CD4-positive, alpha-beta T cell treated with Interleukin-6 at 100 ng/mL for 8 hours (primary cell): ENCODE data around the gene TMEM26.
"Not testable (repeated sequence)": the region's sequence is repeated elsewhere in the genome, so short reads cannot be mapped to it uniquely, and the experiment has no call there.

Source experiments
- DNase-seq: peaks from one replicate; pipeline ENCODE4 v3.0.0-alpha.2; 2020; ENCODE audit warnings: mixed read lengths, low spot score

Gene TMEM26

GRCh38 chr10:61398366-61399129, 54.6 kb downstream of the TMEM26 start:
- no peak for DNase-seq

GRCh38 chr10:61397175-61397986, 55.8 kb downstream of the TMEM26 start:
- DNase-seq = no peak

GRCh38 chr10:61391281-61391680, 61.9 kb downstream of the TMEM26 start:
- DNase-seq = no peak

DNA sequence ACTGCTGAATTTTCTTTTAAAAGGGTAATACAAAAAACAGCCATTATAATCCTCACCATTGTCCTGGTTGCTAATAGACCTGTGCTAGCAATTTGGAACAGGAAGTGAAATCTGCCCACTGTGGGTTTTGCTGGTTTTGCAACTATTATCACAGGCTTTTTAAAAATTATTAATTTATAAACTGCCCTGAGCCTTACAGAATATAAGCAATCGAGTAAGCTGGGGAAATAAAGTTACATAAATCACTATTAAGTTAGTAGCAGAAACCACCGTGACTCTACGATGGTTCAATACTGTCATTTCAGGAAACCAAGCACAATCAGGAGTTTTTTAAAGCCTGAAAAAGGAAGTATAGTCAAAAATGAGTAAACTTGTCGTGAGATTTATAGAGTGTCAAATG, 62.3 kb downstream of the TMEM26 start:
- DNase-seq = no peak

- DNase-seq = no peak
Observed at GRCh38 chr10:61389887-61390286, 63.3 kb downstream of the TMEM26 start.

DNA sequence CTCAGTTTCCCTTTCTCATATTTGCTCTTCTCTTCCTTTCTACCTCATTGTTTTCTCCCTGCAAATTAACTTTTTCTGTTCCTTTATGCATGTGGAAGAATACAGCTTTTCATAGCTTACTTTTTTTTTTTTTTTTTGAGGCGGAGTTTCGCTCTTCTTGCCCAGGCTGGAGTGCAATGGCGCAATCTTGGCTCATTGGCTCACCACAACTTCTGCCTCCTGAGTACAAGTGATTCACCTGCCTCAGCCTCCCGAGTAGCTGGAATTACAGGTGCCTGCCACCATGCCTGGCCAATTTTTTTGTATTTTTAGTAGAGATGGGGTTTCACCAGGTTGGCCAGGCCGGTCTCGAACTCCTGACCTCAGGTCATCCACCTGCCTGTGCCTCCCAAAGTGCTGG, 64.2 kb downstream of the TMEM26 start:
- not testable (repeated sequence) for DNase-seq

DNA sequence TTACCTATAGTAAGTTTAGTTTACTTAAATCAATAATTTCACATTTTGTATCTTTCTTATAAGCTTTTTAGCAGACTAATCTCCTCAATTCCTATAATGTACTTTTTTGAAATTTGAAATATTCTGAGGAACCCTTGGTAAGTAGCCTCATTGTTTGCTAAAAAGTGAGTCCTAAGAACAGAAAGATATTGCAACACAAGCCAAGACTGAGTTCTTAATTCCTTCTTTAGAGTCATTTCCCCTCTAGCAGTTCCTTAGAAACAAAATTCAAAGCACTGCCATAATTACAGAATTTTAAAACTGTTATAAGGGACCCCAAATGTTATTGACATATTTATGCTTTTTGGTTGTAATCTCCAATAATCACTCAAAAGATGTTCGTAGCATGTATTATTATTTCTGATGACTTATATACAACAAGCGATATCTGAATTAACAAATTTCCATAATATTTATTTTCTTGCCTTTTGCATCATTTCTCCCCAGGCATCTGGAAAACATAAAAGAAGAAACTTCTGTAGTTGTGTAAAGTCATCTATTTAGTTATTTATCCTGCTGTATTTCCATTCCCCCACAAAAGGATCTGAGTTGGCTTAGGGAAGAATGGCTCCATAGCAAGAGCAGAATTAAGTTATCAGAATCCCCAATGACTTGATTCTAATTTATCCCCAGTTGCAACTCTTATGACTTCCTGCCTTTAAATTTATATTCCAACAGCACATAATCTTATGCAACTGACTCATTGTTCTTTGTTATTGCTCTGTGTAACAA, 67.8 kb downstream of the TMEM26 start:
- no peak for DNase-seq

DNA sequence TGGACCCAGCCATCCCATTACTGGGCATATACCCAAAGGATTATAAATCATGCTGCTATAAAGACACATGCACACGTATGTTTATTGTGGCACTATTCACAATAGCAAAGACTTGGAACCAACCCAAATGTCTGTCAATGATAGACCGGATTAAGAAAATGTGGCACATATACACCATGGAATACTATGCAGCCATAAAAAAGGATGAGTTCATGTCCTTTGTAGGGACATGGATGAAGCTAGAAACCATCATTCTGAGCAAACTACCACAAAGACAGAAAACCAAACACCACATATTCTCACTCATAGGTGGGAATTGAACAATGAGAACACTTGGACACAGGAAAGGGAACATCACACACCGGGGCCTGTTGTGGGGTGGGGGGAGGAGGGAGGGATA, 72.0 kb downstream of the TMEM26 start:
- DNase-seq = not testable (repeated sequence)

- no peak for DNase-seq
Observed at GRCh38 chr10:61378865-61379264, 74.3 kb downstream of the TMEM26 start.

- no peak for DNase-seq
Observed at GRCh38 chr10:61376908-61377368, 76.2 kb downstream of the TMEM26 start.

- no peak for DNase-seq
Observed at GRCh38 chr10:61376377-61376776, 76.8 kb downstream of the TMEM26 start.

DNA sequence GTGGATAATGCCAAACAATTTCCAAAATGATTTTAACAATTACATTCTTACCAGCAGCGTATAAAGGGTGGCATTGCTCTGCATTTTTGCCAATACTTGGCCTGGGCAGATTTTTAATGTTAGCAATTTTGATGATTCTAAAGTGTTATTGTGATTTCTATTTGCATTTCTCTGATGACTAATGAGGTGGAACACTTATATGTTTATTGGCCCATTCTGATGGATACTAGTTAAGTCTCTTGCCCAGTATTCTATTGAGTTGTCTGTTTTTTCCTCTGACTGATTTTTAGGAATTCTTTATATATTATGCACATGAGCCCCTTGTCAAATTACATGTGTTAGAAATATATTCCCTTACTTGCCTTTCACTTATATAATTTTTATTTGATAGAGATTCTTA, 86.8 kb downstream of the TMEM26 start:
- DNase-seq = no peak

GRCh38 chr10:61364619-61365018, 88.6 kb downstream of the TMEM26 start:
- DNase-seq = no peak

DNA sequence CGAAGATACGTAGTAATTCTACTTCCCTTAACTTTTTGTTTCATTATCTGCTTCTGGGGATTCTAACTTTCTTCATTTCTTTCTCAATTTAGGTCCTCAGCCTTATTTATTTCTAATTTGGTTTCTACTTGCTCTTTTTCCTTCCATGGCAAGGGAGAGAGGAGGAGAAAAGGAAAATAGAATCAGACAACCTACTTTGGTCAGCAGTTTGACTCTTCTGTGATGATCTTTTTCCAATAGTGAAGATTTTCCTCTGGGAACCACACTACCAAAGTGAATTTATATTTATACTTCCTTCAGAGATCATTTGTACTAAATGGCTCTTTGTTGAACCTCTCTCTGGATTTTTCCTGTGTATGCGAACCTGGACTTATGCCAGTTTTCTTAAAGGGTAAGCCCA, 90.2 kb downstream of the TMEM26 start:
- DNase-seq = no peak

- no peak for DNase-seq
Observed at GRCh38 chr10:61359452-61359851, 93.7 kb downstream of the TMEM26 start.

- DNase-seq = no peak
Observed at GRCh38 chr10:61357687-61358086, 95.5 kb downstream of the TMEM26 start.
